NCI-H748 (cell line): ENCODE results near the gene TSPAN32.
"Not testable (repeated sequence)": the region's sequence is repeated elsewhere in the genome, so short reads cannot be mapped to it uniquely, and the experiment has no call there.

Experiments
- DNase-seq: peaks from one replicate; lab custom pipeline; 2025; ENCODE audit not compliant: unreplicated experiment; lab: John Stamatoyannopoulos, UW

TSPAN32 gene

GRCh38 chr11:2362414-2362813 is 60.6 kb downstream of the TSPAN32 start:
- DNase-seq, result no peak

- no peak for DNase-seq
Observed at GRCh38 chr11:2363130-2363529, 61.3 kb downstream of the TSPAN32 start.

GRCh38 chr11:2363577-2364370 is 62.0 kb downstream of the TSPAN32 start:
- DNase-seq, result no peak

GRCh38 chr11:2364386-2364785 is 62.6 kb downstream of the TSPAN32 start:
- not testable (repeated sequence) for DNase-seq

- no peak for DNase-seq
Observed at GRCh38 chr11:2365571-2366210, 63.9 kb downstream of the TSPAN32 start.

GRCh38 chr11:2366276-2366675 is 64.5 kb downstream of the TSPAN32 start:
- DNase-seq, result no peak

GRCh38 chr11:2366733-2367132 is 64.9 kb downstream of the TSPAN32 start:
- DNase-seq, result no peak

- no peak for DNase-seq
Observed at GRCh38 chr11:2367266-2368160, 65.7 kb downstream of the TSPAN32 start.
